ENCODE data around the gene TRPV4.
A peak's percentile ranks its signal among the peaks of the same experiment; 100 is the strongest.
"Not testable (repeated sequence)": the region's sequence is repeated elsewhere in the genome, so short reads cannot be mapped to it uniquely, and the experiment has no call there.

TRPV4 gene
- 0 to 0.27 reads per million in 2 donors for total RNA-seq

- no peak for DNase-seq
Observed at GRCh38 chr12:109833307-109834189, at the start of gene TRPV4. Gene TRPV4 (minus strand): TSS chr12:109833398. CDS start chr12:109814796, 18,602 bp downstream.

- DNase-seq: no peak
Observed at GRCh38 chr12:109881752-109882151, 48.6 kb upstream of the TRPV4 start.

DNA sequence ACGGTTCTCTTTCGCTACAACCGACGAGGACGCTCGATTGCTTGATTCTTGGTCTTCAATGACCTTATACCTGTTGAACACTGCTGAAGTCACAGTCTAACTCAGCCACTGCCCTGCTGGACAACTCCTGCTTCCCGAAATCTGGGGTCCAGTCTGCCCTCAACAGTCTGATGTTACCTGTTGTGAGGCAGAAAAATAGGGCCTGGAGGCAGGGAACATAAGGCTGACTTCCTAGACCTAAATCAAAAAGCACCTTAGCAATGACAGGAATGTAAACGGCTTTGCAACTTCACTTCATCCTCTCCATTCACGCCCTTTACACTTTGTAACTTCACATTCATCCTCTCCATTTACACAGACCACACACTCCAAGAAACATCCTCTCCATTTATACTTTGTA lies 47.7 kb upstream of the TRPV4 start:
- no peak for DNase-seq

DNA sequence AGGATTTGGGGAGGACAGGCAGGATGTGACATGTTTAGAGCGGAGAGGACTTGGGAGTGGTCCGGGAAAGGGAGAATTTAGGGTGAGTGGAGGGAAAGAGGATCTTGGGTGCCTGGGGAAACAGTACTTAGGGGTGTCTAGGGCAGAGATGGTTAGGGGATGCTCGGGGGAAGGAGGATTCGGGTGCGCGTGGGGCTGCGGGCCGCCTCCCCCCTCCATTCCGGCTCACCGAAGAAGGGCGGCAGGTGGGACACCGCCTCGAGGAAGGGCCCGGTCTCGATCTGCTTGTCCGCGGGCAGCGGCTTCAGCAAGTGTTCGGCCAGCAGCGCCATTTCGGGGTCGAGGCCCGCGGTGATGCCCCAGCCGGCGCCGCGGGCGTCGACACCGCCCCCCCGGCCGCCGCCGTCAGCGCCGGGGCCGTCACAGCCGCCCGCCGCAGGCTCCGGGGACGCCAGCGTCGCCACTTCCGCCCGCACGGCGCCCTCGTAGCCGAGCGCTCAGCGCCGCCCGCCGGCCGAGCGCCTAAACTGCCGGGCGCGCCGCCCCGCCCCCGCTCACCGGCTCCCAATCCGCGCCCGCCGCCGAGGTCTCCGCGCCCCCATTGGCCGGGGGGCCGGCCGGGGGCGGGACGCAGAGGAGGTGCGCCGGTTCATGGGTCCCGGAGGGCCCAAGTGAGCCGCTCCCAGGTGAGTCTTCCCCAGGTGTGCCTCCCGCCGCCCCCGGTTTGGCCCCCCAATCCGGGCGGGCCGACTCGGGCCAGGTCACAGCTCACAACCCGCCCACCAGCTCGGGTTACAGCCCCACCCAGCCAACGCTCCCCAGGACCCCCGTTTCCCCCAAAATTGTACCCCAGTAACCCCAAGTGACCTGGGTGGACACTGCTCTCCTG lies 47.1 kb upstream of the TRPV4 start, which contains the start of gene GLTP:
TSS of gene GLTP (minus strand) at position 499 of the 889 bp plus-strand sequence. CDS start at position 332, 167 bp downstream.
- DNase-seq: peak; percentile 80 to 94 (median 86)

DNA sequence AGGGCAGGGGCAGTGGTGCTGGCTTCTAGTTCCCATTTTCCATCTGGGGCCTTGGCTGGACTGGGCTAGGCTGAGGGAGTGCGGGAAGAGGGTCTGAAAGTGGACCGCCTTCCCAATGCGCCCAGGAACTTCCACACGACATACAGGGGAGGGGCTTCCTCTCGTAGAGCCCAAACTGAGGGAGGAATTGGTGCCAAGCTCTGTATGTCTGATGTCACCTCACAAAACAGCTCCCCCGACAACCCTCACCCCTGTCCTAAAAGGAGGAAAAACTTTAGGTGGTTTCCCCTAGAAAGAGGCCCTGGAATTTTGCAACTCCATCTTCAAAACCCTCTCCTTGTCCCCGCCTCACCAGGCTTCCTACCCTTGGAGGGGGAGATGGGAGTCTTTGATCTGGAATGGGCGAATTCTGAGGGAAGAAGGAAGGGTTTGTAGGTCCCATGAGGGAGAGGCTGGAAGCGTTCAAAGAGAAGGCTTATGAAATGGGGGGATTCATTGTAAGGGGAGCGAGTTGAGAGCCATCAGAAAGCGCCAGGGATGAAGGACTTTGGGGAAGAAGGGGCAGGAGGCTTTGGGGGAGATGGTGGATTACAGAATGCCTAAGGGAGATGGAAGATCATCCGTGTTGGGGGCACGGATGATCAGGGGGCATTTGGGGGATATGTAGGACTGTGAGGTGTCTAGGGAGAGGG lies 46.3 kb upstream of the TRPV4 start:
- no peak for DNase-seq

DNA sequence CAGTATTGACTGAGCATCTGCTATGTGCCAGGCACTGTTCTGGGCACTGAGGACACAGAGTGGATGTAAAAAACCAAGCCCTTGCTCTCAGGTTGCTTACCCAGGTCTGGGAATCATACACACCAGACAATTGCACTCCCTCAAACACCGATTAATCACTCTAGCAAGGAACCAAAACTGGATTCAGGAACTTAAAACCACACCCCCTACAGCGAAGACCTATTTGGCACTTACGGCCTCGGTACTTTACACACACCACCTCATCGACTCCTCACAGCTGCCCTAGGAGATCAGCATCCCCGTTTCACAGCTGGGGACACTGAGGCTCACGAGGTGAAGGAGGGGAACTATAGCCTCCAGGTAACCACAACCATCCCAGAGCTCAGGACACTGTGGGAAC lies 45.6 kb upstream of the TRPV4 start:
- DNase-seq: no peak

DNA sequence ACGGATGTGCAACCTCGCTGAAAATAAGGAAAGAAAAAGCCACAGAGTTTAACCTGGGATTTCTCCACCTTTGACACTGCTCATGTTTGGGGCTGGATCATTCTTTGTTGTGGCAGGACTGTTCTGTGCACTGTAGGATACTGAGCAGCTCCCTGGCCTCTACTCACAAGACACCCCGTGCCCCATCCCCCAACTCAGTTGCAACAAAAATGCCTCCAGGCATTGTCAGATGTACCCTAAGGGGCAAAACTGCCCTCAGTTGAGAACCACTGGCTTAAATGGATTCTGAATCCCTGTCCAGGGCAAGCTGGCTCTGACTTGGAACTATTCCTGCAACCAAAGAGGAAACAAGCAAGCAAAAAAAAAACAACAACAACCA lies 45.0 kb upstream of the TRPV4 start:
- no peak for DNase-seq

DNA sequence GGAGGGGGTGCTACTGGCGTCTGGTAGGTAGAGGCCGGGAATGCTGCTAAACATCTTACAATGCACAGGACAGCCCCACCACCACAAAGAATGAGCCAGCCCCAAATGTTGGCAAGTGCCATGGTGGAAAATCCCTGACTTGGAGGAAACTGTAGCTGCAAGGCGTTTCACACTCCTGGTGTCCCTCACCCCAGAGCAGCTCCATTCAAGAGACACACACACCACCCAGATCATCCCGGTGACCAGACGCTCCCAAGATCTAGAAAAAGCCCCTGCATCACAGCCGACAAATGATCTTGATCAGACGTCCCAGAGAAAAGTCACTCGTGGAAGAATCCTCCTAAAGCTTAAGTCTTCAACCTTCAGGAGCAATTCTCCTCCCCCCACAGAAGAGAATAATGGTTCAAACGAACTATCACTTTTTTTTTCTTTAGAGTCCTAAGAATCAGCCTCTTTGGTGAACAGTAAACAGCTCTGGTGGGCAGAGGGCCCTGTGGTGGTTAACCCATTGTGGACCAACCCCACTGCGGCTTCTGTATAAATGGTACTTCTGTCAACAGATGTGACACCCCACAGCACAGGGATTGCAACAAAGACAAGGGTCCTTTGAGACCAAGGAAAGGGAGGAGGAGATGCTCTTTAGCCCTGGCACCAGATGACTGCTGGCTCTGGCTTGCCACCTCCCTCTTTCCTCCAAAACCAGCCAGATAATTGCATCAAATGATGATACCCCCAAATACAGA lies 44.5 kb upstream of the TRPV4 start:
- no peak for DNase-seq

GRCh38 chr12:109876406-109876805 lies 43.2 kb upstream of the TRPV4 start:
- DNase-seq: no peak

- peak in 1 of 5 experiments; percentile 41 for DNase-seq
Observed at GRCh38 chr12:109875572-109876131, 42.5 kb upstream of the TRPV4 start.

DNA sequence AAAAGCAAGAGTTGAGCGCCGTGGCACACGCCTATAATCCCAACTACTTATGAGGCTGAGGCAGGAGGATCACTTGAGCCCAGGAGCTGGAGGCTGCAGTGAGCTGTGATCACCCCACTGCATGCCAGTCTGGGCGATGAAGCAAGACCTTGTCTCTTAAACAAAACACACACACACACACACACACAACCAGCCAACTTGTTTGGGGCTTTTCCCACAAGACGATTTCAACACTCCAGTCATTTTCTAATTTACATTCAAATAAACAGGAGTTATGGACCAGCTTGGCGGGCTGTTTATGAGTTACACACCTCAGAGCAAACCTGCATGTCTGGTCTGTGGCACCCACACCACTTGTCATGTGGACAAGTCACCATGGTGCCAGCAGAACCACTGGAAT lies 40.5 kb upstream of the TRPV4 start:
- DNase-seq: no peak

DNA sequence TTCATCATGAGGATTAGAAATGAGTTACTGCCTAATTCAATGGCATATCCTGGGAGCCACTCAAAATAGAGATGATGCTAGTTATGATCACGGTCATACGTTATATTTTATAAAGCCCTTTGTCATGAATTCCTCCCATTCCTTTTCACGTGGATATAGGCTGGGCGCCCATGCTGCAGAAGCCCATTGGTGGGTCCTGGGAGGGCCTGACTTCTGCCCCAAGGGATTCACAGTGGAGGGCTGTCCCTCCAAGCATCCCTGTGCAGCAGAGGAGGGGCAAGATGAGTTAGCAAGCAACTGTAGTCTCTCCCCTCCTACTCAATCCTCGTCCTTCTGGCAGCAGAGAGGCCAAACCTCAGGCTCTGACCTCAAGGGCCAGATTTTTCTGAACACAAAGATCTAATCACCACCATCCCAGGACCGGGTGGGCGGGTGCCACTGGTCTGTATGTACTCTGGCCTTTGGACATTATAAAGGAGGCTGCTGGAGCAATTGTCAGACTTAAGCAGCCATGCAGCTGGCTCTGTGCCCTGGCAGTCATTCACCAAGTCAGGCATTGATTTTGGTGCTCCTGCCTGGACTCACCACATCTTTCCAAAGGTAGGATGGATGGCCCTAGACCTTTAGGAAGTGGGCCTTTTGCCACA lies 38.6 kb upstream of the TRPV4 start:
- no peak for DNase-seq

- no peak for DNase-seq
Observed at GRCh38 chr12:109870648-109871047, 37.5 kb upstream of the TRPV4 start.

GRCh38 chr12:109868182-109869051 lies 35.2 kb upstream of the TRPV4 start:
- peak in 1 of 5 experiments; percentile 34 for DNase-seq

GRCh38 chr12:109864916-109865315 lies 31.7 kb upstream of the TRPV4 start:
- DNase-seq: no peak

DNA sequence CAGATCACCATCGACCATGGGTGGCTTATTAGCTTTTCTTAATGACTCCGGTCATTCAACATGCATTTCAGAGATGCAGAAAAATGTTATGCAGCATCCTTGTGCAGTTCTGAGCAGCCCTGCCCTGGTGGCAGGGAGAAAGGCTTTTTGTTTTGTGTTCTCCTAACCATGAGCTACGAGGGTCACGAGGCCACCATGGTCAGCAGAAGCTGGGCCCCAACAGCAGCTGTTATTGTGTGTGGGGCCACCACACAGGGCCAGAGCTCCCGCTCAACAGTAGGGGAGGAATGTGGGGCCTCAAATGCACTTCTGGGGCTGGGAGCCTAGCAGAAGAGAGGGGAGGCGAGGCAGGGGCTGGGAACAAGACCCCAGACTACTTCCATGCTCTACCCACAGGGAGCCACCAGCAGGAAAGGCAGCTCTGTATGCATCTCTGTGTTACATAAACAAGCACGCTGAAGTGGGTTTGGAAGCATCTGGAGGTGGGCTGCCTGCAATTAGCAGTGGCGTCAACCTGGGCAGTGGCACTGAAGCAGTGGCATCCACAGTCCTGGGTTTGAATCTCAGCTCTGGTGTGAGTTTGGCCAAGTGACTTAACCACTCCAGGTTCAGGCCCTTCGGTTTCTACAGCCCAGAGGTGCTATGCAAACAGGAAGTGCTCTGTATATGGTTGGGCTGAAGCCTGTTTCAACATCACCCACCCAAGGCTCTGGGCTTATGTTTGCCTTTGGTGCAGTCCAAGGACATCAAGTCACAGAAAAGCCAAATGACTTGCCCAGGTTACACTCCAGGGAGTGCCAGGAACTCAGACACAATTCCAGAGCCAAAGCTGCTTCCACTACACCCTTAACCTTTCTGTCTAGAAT lies 30.9 kb upstream of the TRPV4 start:
- DNase-seq: peak in 1 of 5 experiments; percentile 64

DNA sequence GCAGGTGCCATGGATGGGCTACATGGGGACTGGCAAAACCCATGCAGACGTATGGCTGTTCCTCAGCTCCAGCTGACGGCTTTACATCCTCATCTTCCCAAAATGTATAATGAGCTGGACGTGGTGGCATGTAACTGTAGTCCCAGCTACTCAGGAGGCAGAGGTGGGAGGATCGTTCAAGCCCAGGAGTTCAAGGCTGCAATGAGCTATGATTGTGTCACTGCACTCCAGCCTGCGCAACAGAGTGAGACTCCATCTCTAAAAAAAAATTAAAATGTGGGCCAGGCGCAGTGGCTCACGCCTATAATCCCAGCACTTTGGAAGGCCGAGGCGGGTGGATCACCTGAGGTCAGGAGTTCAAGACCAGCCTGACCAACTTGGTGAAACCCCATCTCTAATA lies 29.3 kb upstream of the TRPV4 start:
- not testable (repeated sequence) for DNase-seq

GRCh38 chr12:109861689-109862314 lies 28.6 kb upstream of the TRPV4 start:
- DNase-seq: no peak

- DNase-seq: no peak
Observed at GRCh38 chr12:109860977-109861376, 27.8 kb upstream of the TRPV4 start.
